Gastroesophageal sphincter (tissue), 3 donors: Measurements from ENCODE around the gene GPR35.

ENCODE experiments used
- EP300 ChIP-seq: sonication (generic); formaldehyde crosslinking; IDR thresholded peaks from one replicate; pipeline ENCODE4 v1.6.1; 2017; ENCODE audit warnings: antibody characterized with exemption, mild to moderate bottlenecking
- TF ChIP-seq, protein P1 (sequence below), 4 experiments: fragments of 200-600 bp in 2 of 4; fragments of 450-650 bp in 2 of 4; sonication (generic) in 1 of 4; IDR thresholded peaks; one replicate each; pipeline ENCODE4 v1.5.1; 2017 to 2019; ENCODE audit warnings: antibody characterized with exemption in 4 of 4, mild to moderate bottlenecking in 2 of 4, moderate library complexity in 2 of 4

DNA sequence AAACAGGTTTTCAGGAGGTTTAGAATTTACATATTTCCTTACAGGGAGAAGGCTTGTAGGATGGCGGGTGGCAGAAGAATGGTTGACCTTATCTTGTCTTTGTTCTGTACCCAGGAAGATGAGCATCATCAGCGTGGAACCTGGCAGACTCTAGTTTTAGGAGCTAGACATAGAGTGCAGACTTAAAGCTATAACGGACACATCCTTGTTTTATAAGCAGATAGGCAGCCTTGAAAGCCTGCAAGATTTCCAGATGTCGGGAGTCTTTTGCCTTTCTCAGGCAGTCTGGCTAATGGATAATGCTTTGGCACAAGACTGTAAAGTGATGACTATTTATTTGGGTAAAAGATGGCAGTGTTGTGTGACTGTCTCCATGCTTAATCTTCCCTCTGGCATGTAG, 45.7 kb downstream of the GPR35 start:
- TF ChIP-seq, protein P1, sequence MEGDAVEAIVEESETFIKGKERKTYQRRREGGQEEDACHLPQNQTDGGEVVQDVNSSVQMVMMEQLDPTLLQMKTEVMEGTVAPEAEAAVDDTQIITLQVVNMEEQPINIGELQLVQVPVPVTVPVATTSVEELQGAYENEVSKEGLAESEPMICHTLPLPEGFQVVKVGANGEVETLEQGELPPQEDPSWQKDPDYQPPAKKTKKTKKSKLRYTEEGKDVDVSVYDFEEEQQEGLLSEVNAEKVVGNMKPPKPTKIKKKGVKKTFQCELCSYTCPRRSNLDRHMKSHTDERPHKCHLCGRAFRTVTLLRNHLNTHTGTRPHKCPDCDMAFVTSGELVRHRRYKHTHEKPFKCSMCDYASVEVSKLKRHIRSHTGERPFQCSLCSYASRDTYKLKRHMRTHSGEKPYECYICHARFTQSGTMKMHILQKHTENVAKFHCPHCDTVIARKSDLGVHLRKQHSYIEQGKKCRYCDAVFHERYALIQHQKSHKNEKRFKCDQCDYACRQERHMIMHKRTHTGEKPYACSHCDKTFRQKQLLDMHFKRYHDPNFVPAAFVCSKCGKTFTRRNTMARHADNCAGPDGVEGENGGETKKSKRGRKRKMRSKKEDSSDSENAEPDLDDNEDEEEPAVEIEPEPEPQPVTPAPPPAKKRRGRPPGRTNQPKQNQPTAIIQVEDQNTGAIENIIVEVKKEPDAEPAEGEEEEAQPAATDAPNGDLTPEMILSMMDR (IDR thresholded peaks at IDR 0.05): no peak
- TF ChIP-seq EP300: no peak
